NB4 (cell line): Measurements from ENCODE around the gene ABHD14A.

Experiments used
- CTCF ChIP-seq: IDR thresholded peaks from one replicate; pipeline ENCODE4 v1.5.1; 2012; ENCODE audit warnings: low read depth, low read length
- MAX ChIP-seq: IDR thresholded peaks from 2 replicates; pipeline ENCODE4 v1.6.1; 2011; ENCODE audit warnings: low read depth, low read length

- TF ChIP-seq CTCF (no peak), MAX (no peak)
Measured at GRCh38 chr3:52002748-52003147, 27.9 kb downstream of the ABHD14A start.
